ENCODE measurements around the gene NDUFB3.

GRCh38 chr2:201114846-201115245 lies 43.0 kb downstream of the NDUFB3 start:
- TF ChIP-seq CTCF (IDR thresholded peaks at IDR 0.05) (no peak), ZFX (IDR thresholded peaks at IDR 0.05; ENCODE audit: borderline replicate concordance) (no peak)
